HepG2 (cell line): Measurements from ENCODE around the gene NUAK1.

Source experiments
- FOXM1 ChIP-seq: sonication (generic); formaldehyde crosslinking; IDR thresholded peaks from 2 replicates; pipeline ENCODE4 v1.5.0; 2020; ENCODE audit warnings: missing genetic modification reagents
- MAFK ChIP-seq, 2 experiments: IDR thresholded peaks in 1 of 2; conservative IDR thresholded peaks in 1 of 2; 2 replicates each; pipeline ENCODE4 v1.6.1; 2011; ENCODE audit warnings: improper control_type of control experiment in 2 of 2, low read length in 2 of 2
- PAX8 ChIP-seq: sonication (generic); formaldehyde crosslinking; IDR thresholded peaks from 2 replicates; pipeline ENCODE4 v1.8.0; 2022; ENCODE audit warnings: mild to moderate bottlenecking, missing genetic modification reagents, borderline replicate concordance
- POLR2A ChIP-seq, 2 experiments: IDR thresholded peaks; 2 replicates each; pipeline ENCODE4 v1.6.1; 2011; ENCODE audit warnings: low read depth in 2 of 2, low read length in 2 of 2, mild to moderate bottlenecking in 1 of 2, moderate library complexity in 1 of 2; ENCODE audit not compliant: insufficient read depth in 1 of 2
- POLR2AphosphoS5 ChIP-seq: IDR thresholded peaks from 2 replicates; pipeline ENCODE4 v1.6.1; 2012; ENCODE audit warnings: low read depth, low read length
- ZZZ3 ChIP-seq: sonication (generic); formaldehyde crosslinking; IDR thresholded peaks from 2 replicates; pipeline ENCODE4 v1.4.0; 2020; ENCODE audit warnings: missing genetic modification reagents, mild to moderate bottlenecking, borderline replicate concordance
- TF ChIP-seq, protein P1 (sequence below): sonication (generic); formaldehyde crosslinking; IDR thresholded peaks from 2 replicates; pipeline ENCODE4 v1.4.0; 2020; ENCODE audit warnings: missing genetic modification reagents, mild to moderate bottlenecking, borderline replicate concordance
- TF ChIP-seq, protein P2 (sequence below): sonication (generic); formaldehyde crosslinking; IDR thresholded peaks from 2 replicates; pipeline ENCODE4 v1.9.0; 2021; ENCODE audit warnings: missing genetic modification reagents, borderline replicate concordance
- TF ChIP-seq, protein P3 (sequence below): sonication (generic); formaldehyde crosslinking; IDR thresholded peaks from 2 replicates; pipeline ENCODE4 v1.4.0; 2020; ENCODE audit warnings: missing genetic modification reagents
- TF ChIP-seq, protein P4 (sequence below): sonication (generic); formaldehyde crosslinking; IDR thresholded peaks from 2 replicates; pipeline ENCODE4 v1.5.0; 2020; ENCODE audit warnings: mild to moderate bottlenecking, missing genetic modification reagents, moderate library complexity
- TF ChIP-seq, protein P5 (sequence below): sonication (generic); formaldehyde crosslinking; IDR thresholded peaks from 2 replicates; pipeline ENCODE4 v1.4.0; 2020; ENCODE audit warnings: missing genetic modification reagents

DNA sequence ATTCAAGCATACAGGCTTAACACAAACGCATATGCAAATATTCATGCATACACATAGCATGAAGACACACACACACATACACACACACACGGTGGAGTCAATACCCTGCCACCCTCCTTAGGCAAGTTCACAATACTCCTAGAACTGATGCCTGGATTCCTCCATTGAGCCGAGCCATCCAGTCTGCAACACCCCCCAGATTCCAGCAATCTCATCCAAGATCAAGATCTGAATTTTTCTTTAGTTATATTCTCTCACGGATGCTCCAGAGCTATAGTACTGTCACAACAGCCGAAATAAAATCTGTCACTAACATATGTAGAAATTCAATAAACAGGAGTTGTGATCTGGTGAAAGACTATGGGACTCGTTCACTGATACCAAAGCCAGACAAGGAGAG is 110.8 kb downstream of the NUAK1 start:
- TF ChIP-seq, protein P1, sequence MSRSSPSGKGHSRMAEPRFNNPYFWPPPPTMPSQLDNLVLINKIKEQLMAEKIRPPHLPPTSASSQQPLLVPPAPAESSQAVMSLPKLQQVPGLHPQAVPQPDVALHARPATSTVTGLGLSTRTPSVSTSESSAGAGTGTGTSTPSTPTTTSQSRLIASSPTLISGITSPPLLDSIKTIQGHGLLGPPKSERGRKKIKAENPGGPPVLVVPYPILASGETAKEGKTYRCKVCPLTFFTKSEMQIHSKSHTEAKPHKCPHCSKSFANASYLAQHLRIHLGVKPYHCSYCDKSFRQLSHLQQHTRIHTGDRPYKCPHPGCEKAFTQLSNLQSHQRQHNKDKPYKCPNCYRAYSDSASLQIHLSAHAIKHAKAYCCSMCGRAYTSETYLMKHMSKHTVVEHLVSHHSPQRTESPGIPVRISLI (CRISPR knock-in tag): no peak
- TF ChIP-seq PAX8 (CRISPR knock-in tag) (no peak), POLR2A (IDR thresholded peaks at IDR 0.05; ENCODE audit: insufficient read depth in 1 of 2, low read depth in 2 of 2, low read length in 2 of 2) (no peak), MAFK (conservative IDR thresholded peaks at IDR 0.05 in 1 of 2, IDR thresholded peaks at IDR 0.05 in 1 of 2; ENCODE audit: low read length in 2 of 2) (no peak), ZZZ3 (CRISPR knock-in tag) (no peak), POLR2AphosphoS5 (no peak), FOXM1 (CRISPR knock-in tag) (no peak)
- TF ChIP-seq, protein P2, sequence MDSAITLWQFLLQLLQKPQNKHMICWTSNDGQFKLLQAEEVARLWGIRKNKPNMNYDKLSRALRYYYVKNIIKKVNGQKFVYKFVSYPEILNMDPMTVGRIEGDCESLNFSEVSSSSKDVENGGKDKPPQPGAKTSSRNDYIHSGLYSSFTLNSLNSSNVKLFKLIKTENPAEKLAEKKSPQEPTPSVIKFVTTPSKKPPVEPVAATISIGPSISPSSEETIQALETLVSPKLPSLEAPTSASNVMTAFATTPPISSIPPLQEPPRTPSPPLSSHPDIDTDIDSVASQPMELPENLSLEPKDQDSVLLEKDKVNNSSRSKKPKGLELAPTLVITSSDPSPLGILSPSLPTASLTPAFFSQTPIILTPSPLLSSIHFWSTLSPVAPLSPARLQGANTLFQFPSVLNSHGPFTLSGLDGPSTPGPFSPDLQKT (CRISPR knock-in tag): no peak
- TF ChIP-seq, protein P3, sequence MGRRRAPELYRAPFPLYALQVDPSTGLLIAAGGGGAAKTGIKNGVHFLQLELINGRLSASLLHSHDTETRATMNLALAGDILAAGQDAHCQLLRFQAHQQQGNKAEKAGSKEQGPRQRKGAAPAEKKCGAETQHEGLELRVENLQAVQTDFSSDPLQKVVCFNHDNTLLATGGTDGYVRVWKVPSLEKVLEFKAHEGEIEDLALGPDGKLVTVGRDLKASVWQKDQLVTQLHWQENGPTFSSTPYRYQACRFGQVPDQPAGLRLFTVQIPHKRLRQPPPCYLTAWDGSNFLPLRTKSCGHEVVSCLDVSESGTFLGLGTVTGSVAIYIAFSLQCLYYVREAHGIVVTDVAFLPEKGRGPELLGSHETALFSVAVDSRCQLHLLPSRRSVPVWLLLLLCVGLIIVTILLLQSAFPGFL (CRISPR knock-in tag): no peak
- TF ChIP-seq, protein P4, sequence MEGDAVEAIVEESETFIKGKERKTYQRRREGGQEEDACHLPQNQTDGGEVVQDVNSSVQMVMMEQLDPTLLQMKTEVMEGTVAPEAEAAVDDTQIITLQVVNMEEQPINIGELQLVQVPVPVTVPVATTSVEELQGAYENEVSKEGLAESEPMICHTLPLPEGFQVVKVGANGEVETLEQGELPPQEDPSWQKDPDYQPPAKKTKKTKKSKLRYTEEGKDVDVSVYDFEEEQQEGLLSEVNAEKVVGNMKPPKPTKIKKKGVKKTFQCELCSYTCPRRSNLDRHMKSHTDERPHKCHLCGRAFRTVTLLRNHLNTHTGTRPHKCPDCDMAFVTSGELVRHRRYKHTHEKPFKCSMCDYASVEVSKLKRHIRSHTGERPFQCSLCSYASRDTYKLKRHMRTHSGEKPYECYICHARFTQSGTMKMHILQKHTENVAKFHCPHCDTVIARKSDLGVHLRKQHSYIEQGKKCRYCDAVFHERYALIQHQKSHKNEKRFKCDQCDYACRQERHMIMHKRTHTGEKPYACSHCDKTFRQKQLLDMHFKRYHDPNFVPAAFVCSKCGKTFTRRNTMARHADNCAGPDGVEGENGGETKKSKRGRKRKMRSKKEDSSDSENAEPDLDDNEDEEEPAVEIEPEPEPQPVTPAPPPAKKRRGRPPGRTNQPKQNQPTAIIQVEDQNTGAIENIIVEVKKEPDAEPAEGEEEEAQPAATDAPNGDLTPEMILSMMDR: no peak
- TF ChIP-seq, protein P5, sequence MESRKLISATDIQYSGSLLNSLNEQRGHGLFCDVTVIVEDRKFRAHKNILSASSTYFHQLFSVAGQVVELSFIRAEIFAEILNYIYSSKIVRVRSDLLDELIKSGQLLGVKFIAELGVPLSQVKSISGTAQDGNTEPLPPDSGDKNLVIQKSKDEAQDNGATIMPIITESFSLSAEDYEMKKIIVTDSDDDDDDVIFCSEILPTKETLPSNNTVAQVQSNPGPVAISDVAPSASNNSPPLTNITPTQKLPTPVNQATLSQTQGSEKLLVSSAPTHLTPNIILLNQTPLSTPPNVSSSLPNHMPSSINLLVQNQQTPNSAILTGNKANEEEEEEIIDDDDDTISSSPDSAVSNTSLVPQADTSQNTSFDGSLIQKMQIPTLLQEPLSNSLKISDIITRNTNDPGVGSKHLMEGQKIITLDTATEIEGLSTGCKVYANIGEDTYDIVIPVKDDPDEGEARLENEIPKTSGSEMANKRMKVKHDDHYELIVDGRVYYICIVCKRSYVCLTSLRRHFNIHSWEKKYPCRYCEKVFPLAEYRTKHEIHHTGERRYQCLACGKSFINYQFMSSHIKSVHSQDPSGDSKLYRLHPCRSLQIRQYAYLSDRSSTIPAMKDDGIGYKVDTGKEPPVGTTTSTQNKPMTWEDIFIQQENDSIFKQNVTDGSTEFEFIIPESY (CRISPR knock-in tag): no peak
